Measurements from ENCODE around the gene MAD1L1. TPM values are rescaled to one million over a fixed set of nuclear protein-coding genes. Genes with fewer than 3 reads are reported as not detected.
"Not testable (repeated sequence)": the region's sequence is repeated elsewhere in the genome, so short reads cannot be mapped to it uniquely, and the experiment has no call there.

Gene MAD1L1
- polyA plus RNA-seq, 1 experiment: 32.0 TPM

GRCh38 chr7:2272031-2272430, 39.3 kb upstream of the MAD1L1 start:
- Histone ChIP-seq H3K4me3 (ENCODE audit: low read depth, low read length) (no peak overlapping the region), H3K27me3 (ENCODE audit: control insufficient read depth, insufficient read depth, low read length) (no peaks in the 10 kb centered on the region), H3K36me3 (ENCODE audit: control insufficient read depth, insufficient read depth, low read length) (peaks cover 9% of the 10 kb centered on the region)
- CTCF ChIA-PET: no interaction called here
- TF ChIP-seq CTCF (IDR thresholded peaks at IDR 0.05; ENCODE audit: insufficient read depth, low read depth, low read length): no peak
- DNase-seq (ENCODE audit: low read depth): no peak
- POLR2A ChIA-PET: no interaction called here

GRCh38 chr7:2271273-2272026, 38.7 kb upstream of the MAD1L1 start:
- ChIA-PET CTCF (no interaction called here), POLR2A (no interaction called here)
- TF ChIP-seq CTCF (IDR thresholded peaks at IDR 0.05; ENCODE audit: insufficient read depth, low read depth, low read length): no peak
- Histone ChIP-seq H3K4me3 (ENCODE audit: low read depth, low read length) (no peak overlapping the region), H3K27me3 (ENCODE audit: control insufficient read depth, insufficient read depth, low read length) (no peaks in the 10 kb centered on the region), H3K36me3 (ENCODE audit: control insufficient read depth, insufficient read depth, low read length) (peaks cover 9% of the 10 kb centered on the region)
- no peak for DNase-seq (ENCODE audit: low read depth)

GRCh38 chr7:2270495-2270894, 37.8 kb upstream of the MAD1L1 start:
- no peak for DNase-seq (ENCODE audit: low read depth)
- H3K27me3 ChIP-seq (ENCODE audit: control insufficient read depth, insufficient read depth, low read length): no peaks in the 10 kb centered on the region
- peaks cover 9% of the 10 kb centered on the region for H3K36me3 ChIP-seq (ENCODE audit: control insufficient read depth, insufficient read depth, low read length)
- H3K4me3 ChIP-seq (ENCODE audit: low read depth, low read length): no peak overlapping the region
- ChIA-PET CTCF (interaction anchor here (1.1 kb wide), 1 partner anchor 67 kb away, joined by 4 read pairs; no protein-coding TSS in a partner anchor), POLR2A (no interaction called here)
- no peak for TF ChIP-seq CTCF (IDR thresholded peaks at IDR 0.05; ENCODE audit: insufficient read depth, low read depth, low read length)

- TF ChIP-seq CTCF (IDR thresholded peaks at IDR 0.05; ENCODE audit: insufficient read depth, low read depth, low read length): no peak
- no peak overlapping the region for H3K4me3 ChIP-seq (ENCODE audit: low read depth, low read length)
- CTCF ChIA-PET: interaction anchor here (1.0 to 1.1 kb wide), 2 partner anchors 67 to 78 kb away, joined by 3 to 4 read pairs; no protein-coding TSS in a partner anchor
- POLR2A ChIA-PET: interaction anchor here (0.5 to 0.6 kb wide), 2 partner anchors 95 to 357 kb away, joined by 3 to 25 read pairs; no protein-coding TSS in a partner anchor
- H3K36me3 ChIP-seq (ENCODE audit: control insufficient read depth, insufficient read depth, low read length): peaks cover 9% of the 10 kb centered on the region
- no peaks in the 10 kb centered on the region for H3K27me3 ChIP-seq (ENCODE audit: control insufficient read depth, insufficient read depth, low read length)
- no peak for DNase-seq (ENCODE audit: low read depth)
Measured at GRCh38 chr7:2269991-2270460, 37.3 kb upstream of the MAD1L1 start.

- ChIA-PET CTCF (interaction anchor here (0.8 to 1.1 kb wide), 3 partner anchors 29 to 78 kb away, joined by 3 to 4 read pairs (median 3); no protein-coding TSS in a partner anchor), POLR2A (interaction anchor here (0.5 to 0.6 kb wide), 2 partner anchors 94 to 357 kb away, joined by 3 to 25 read pairs; no protein-coding TSS in a partner anchor)
- H3K27me3 ChIP-seq (ENCODE audit: control insufficient read depth, insufficient read depth, low read length); H3K36me3 ChIP-seq (ENCODE audit: control insufficient read depth, insufficient read depth, low read length); H3K4me3 ChIP-seq (ENCODE audit: low read depth, low read length); DNase-seq (ENCODE audit: low read depth): not testable (repeated sequence)
Measured at GRCh38 chr7:2269089-2269990, 36.6 kb upstream of the MAD1L1 start.
